GM12878 (cell line): Measurements from ENCODE around the gene C14orf119. TPM values are rescaled to one million over a fixed set of nuclear protein-coding genes. Genes with fewer than 3 reads are reported as not detected.

ENCODE experiments used
- CBX5 ChIP-seq: sonication (generic); IDR thresholded peaks from 2 replicates; pipeline ENCODE4 v1.6.1; 2016; ENCODE audit warnings: low read depth, moderate library complexity, mild to moderate bottlenecking, inconsistent platforms
- CHD2 ChIP-seq: IDR thresholded peaks from 2 replicates; pipeline ENCODE4 v1.6.1; 2011; ENCODE audit warnings: low read depth, low read length, improper control_type of control experiment, borderline replicate concordance
- EGR1 ChIP-seq, 2 experiments: IDR thresholded peaks; 1 replicate in 1 of 2; 2 replicates in 1 of 2; pipeline ENCODE4 v1.6.1; 2011 to 2012; ENCODE audit warnings: low read depth in 2 of 2, low read length in 2 of 2, borderline replicate concordance in 1 of 2, mild to moderate bottlenecking in 1 of 2, moderate library complexity in 1 of 2
- ETV6 ChIP-seq, 2 experiments: fragments of 450-650 bp in 1 of 2; IDR thresholded peaks in 1 of 2; conservative IDR thresholded peaks in 1 of 2; 2 replicates each; pipeline ENCODE4 v1.6.1; 2014; ENCODE audit warnings: antibody characterized with exemption in 1 of 2, borderline replicate concordance in 1 of 2, low read depth in 1 of 2, mild to moderate bottlenecking in 1 of 2, moderate library complexity in 1 of 2
- IKZF2 ChIP-seq, 2 experiments: fragments of 450-650 bp; IDR thresholded peaks; 2 replicates each; pipeline ENCODE4 v1.6.1; 2017; ENCODE audit warnings: mild to moderate bottlenecking in 2 of 2, moderate library complexity in 2 of 2
- IRF4 ChIP-seq: IDR thresholded peaks from 2 replicates; pipeline ENCODE4 v1.6.1; 2011; ENCODE audit warnings: low read depth, low read length
- LARP7 ChIP-seq: fragments of 450-650 bp; IDR thresholded peaks from 2 replicates; pipeline ENCODE4 v1.6.1; 2017; ENCODE audit warnings: mild to moderate bottlenecking
- MEF2B ChIP-seq: fragments of 450-650 bp; IDR thresholded peaks from 2 replicates; pipeline ENCODE4 v1.6.1; 2018; ENCODE audit warnings: mild to moderate bottlenecking, moderate library complexity; ENCODE audit not compliant: partially characterized antibody, poor library complexity, severe bottlenecking
- MYC ChIP-seq: IDR thresholded peaks from 2 replicates; pipeline ENCODE4 v1.6.1; 2011; ENCODE audit warnings: mild to moderate bottlenecking, low read length, moderate library complexity, inconsistent platforms; ENCODE audit not compliant: insufficient read depth, insufficient replicate concordance, insufficient read length, severe bottlenecking
- NFXL1 ChIP-seq: fragments of 450-650 bp; IDR thresholded peaks from 2 replicates; pipeline ENCODE4 v1.6.1; 2017; ENCODE audit warnings: antibody characterized with exemption, mild to moderate bottlenecking, borderline replicate concordance
- NFYB ChIP-seq: IDR thresholded peaks from 2 replicates; pipeline ENCODE4 v1.6.1; 2011; ENCODE audit warnings: low read depth, mild to moderate bottlenecking, low read length, improper control_type of control experiment, moderate library complexity; ENCODE audit not compliant: insufficient read depth
- NR2C2 ChIP-seq: IDR thresholded peaks from 2 replicates; pipeline ENCODE4 v1.6.1; 2011; ENCODE audit warnings: borderline replicate concordance, low read depth; ENCODE audit not compliant: control insufficient read depth, insufficient read length
- PAX5 ChIP-seq: IDR thresholded peaks from 2 replicates; pipeline ENCODE4 v1.6.1; 2011; ENCODE audit warnings: low read depth, low read length, borderline replicate concordance
- RAD21 ChIP-seq: IDR thresholded peaks from 2 replicates; pipeline ENCODE4 v1.6.1; 2011; ENCODE audit warnings: mild to moderate bottlenecking, low read depth, low read length, moderate library complexity; ENCODE audit not compliant: insufficient read depth
- RAD51 ChIP-seq: fragments of 450-650 bp; IDR thresholded peaks from 2 replicates; pipeline ENCODE4 v1.6.1; 2016; ENCODE audit warnings: moderate library complexity, mild to moderate bottlenecking, inconsistent platforms
- RBBP5 ChIP-seq: fragments of 200-600 bp; sonication (generic); conservative IDR thresholded peaks from 2 replicates; pipeline ENCODE4 v1.6.1; 2016
- RCOR1 ChIP-seq: conservative IDR thresholded peaks from 2 replicates; pipeline ENCODE4 v1.6.1; 2012; ENCODE audit warnings: low read depth, low read length, improper control_type of control experiment
- RELA ChIP-seq: fragments of 450-650 bp; IDR thresholded peaks from 2 replicates; pipeline ENCODE4 v1.8.0; 2014; ENCODE audit warnings: borderline replicate concordance; ENCODE audit not compliant: partially characterized antibody
- SMAD1 ChIP-seq: fragments of 450-650 bp; IDR thresholded peaks from 2 replicates; pipeline ENCODE4 v1.6.1; 2018; ENCODE audit warnings: mild to moderate bottlenecking, low read depth; ENCODE audit not compliant: partially characterized antibody
- STAT3 ChIP-seq: IDR thresholded peaks from 2 replicates; pipeline ENCODE4 v1.6.1; 2011; ENCODE audit warnings: low read depth, low read length, improper control_type of control experiment
- SUZ12 ChIP-seq: fragments of 200-600 bp; sonication (generic); IDR thresholded peaks from one replicate; pipeline ENCODE4 v1.6.1; 2018; ENCODE audit warnings: antibody characterized with exemption, mild to moderate bottlenecking; ENCODE audit not compliant: unreplicated experiment
- ZBED1 ChIP-seq: IDR thresholded peaks from 2 replicates; pipeline ENCODE4 v1.6.1; 2016; ENCODE audit warnings: borderline replicate concordance
- polyA plus RNA-seq, 11 experiments: library from polyadenylated mRNA; depleted of rRNA in 4 of 11; unstranded in 6 of 11; stranded (reverse) in 5 of 11; fragments of >200 nt; fragmentation: Nextera tagmentation in 4 of 11; fragmentation: Illumina TruSeq in 1 of 11; extraction: Ambion mirVana in 4 of 11; extraction: Trizol in 1 of 11; gene quantifications; 1 replicate in 1 of 11; 2 replicates in 10 of 11; pipeline versions ENCODE4 v1.2.1 to v1.2.3, GENCODE V29; 2011 to 2016; ENCODE audit warnings: inconsistent platforms in 2 of 11, missing spikeins in 2 of 11, low read depth in 1 of 11
- total RNA-seq, 4 experiments: library from RNA; depleted of rRNA in 3 of 4; stranded (reverse); fragments of >200 nt in 3 of 4; fragmentation: Illumina TruSeq in 1 of 4; extraction: Trizol in 1 of 4; gene quantifications; 2 replicates each; pipeline versions ENCODE4 v1.2.1 to v1.2.3, GENCODE V29; 2013 to 2021
- TF ChIP-seq, protein P1 (sequence below): fragments of 450-650 bp; IDR thresholded peaks from 2 replicates; pipeline ENCODE4 v1.6.1; 2017; ENCODE audit warnings: borderline replicate concordance
- TF ChIP-seq, protein P2 (sequence below): fragments of 150-350 bp; IDR thresholded peaks from 2 replicates; pipeline ENCODE4 v1.6.1; 2016; ENCODE audit warnings: low read depth, low read length
- TF ChIP-seq, protein P3 (sequence below): IDR thresholded peaks from 2 replicates; pipeline ENCODE4 v1.6.1; 2012; ENCODE audit warnings: low read depth, low read length, improper control_type of control experiment

Gene C14orf119
- total and polyA plus RNA-seq, 10 of the 15 experiments (the other 5 are each of a cell fraction or from before 2014, with no cell fraction given) = 32.3 to 228 (median 57.6) TPM

DNA sequence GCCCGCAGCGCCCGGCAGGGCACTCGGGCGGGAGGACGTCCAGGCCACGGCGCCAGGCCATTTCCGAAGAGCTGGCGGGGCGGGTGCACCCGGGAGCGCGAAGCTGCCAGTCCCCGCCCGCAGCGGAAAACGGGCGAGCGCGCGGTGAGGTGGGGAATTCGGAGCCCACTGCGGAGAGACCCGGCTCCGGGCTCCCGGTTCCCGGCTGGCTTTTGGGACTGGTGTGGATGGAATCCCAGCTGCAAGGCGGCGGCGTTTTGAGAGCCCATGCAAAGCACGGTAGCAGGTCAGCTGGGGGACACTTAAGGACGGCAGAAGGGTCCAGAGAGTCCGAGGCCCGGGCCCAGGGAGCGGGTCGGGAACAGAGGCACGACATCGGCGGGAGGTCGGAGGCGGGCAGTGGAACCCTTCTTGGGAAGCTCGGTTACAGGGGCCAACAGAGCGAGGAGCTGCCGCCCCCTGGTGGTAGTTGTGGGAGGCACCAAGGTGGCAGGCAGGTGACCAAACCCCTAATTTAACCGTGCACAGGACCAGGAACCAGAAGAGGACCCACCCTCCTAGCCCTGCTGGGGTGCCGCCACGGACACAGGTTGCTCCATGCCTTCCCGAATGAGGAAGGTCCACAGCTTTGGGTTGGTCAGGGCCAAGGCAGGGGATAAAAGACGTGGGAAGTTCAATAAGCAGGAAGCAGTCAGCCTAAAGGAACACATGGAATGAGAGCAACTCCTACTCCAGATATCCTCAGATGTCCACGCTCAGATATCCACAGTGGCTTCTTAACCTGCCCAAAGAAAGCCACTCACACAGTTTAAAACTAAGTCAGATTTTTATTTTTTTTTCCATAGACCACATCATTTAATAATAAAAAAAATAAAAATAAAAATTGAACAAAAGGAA lies 37.3 kb upstream of the C14orf119 start (continued):
- TF ChIP-seq, protein P1, sequence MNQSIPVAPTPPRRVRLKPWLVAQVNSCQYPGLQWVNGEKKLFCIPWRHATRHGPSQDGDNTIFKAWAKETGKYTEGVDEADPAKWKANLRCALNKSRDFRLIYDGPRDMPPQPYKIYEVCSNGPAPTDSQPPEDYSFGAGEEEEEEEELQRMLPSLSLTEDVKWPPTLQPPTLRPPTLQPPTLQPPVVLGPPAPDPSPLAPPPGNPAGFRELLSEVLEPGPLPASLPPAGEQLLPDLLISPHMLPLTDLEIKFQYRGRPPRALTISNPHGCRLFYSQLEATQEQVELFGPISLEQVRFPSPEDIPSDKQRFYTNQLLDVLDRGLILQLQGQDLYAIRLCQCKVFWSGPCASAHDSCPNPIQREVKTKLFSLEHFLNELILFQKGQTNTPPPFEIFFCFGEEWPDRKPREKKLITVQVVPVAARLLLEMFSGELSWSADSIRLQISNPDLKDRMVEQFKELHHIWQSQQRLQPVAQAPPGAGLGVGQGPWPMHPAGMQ = no peak
- TF ChIP-seq RELA (peak; percentile 28), RCOR1 (no peak), SUZ12 (no peak), ZBED1 (no peak), EGR1 (IDR thresholded peaks at IDR 0.05; ENCODE audit: borderline replicate concordance in 1 of 2, low read depth in 2 of 2, low read length in 2 of 2) (no peak), PAX5 (peak; percentile 65; the same call in 1 of the 2 replicates), NFXL1 (no peak), ETV6 (conservative IDR thresholded peaks at IDR 0.05 in 1 of 2, IDR thresholded peaks at IDR 0.05 in 1 of 2; ENCODE audit: borderline replicate concordance in 1 of 2, low read depth in 1 of 2) (no peak), IKZF2 (IDR thresholded peaks at IDR 0.05) (peak; percentile 79 to 81), CBX5 (no peak), STAT3 (no peak), RAD51 (no peak), LARP7 (peak; percentile 15; the same call in 1 of the 2 replicates), MEF2B (no peak), RAD21 (peak; percentile 78), IRF4 (no peak), NR2C2 (no peak), RBBP5 (no peak), MYC (no peak), SMAD1 (no peak), NFYB (no peak), CHD2 (no peak)
- TF ChIP-seq, protein P2, sequence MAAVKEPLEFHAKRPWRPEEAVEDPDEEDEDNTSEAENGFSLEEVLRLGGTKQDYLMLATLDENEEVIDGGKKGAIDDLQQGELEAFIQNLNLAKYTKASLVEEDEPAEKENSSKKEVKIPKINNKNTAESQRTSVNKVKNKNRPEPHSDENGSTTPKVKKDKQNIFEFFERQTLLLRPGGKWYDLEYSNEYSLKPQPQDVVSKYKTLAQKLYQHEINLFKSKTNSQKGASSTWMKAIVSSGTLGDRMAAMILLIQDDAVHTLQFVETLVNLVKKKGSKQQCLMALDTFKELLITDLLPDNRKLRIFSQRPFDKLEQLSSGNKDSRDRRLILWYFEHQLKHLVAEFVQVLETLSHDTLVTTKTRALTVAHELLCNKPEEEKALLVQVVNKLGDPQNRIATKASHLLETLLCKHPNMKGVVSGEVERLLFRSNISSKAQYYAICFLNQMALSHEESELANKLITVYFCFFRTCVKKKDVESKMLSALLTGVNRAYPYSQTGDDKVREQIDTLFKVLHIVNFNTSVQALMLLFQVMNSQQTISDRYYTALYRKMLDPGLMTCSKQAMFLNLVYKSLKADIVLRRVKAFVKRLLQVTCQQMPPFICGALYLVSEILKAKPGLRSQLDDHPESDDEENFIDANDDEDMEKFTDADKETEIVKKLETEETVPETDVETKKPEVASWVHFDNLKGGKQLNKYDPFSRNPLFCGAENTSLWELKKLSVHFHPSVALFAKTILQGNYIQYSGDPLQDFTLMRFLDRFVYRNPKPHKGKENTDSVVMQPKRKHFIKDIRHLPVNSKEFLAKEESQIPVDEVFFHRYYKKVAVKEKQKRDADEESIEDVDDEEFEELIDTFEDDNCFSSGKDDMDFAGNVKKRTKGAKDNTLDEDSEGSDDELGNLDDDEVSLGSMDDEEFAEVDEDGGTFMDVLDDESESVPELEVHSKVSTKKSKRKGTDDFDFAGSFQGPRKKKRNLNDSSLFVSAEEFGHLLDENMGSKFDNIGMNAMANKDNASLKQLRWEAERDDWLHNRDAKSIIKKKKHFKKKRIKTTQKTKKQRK = no peak
- TF ChIP-seq, protein P3, sequence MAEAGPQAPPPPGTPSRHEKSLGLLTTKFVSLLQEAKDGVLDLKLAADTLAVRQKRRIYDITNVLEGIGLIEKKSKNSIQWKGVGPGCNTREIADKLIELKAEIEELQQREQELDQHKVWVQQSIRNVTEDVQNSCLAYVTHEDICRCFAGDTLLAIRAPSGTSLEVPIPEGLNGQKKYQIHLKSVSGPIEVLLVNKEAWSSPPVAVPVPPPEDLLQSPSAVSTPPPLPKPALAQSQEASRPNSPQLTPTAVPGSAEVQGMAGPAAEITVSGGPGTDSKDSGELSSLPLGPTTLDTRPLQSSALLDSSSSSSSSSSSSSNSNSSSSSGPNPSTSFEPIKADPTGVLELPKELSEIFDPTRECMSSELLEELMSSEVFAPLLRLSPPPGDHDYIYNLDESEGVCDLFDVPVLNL = no peak
